C4-2B (cell line): ENCODE measurements around the gene CDRT15L2.
"Not testable (repeated sequence)": the region's sequence is repeated elsewhere in the genome, so short reads cannot be mapped to it uniquely, and the experiment has no call there.

Experiments
- ZFX ChIP-seq: fragments of 450-650 bp; IDR thresholded peaks from 2 replicates; pipeline ENCODE4 v1.6.1; 2017
- TF ChIP-seq, protein P1 (sequence below): fragments of 450-650 bp; conservative IDR thresholded peaks from 2 replicates; pipeline ENCODE4 v1.5.1; 2017; ENCODE audit warnings: mild to moderate bottlenecking

DNA sequence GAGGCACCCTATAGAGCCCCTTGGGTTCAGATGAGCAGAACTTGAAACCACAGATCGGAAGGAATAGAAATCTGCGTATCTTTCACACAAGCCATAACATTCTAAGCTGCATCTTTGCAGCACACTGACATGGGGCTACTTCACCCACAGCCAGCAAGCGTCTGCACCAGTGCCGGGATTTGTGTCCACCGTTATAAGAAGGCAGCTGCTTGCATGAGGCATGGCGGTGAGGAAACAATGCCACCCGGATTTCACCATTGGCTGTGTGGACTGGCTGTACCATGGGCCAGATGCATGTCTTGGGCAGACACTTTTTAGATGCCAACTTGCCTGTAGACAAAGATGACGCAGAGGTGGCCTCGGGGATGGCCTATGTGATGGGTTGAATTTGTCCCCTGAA is 20.5 kb upstream of the CDRT15L2 start:
- TF ChIP-seq, protein P1, sequence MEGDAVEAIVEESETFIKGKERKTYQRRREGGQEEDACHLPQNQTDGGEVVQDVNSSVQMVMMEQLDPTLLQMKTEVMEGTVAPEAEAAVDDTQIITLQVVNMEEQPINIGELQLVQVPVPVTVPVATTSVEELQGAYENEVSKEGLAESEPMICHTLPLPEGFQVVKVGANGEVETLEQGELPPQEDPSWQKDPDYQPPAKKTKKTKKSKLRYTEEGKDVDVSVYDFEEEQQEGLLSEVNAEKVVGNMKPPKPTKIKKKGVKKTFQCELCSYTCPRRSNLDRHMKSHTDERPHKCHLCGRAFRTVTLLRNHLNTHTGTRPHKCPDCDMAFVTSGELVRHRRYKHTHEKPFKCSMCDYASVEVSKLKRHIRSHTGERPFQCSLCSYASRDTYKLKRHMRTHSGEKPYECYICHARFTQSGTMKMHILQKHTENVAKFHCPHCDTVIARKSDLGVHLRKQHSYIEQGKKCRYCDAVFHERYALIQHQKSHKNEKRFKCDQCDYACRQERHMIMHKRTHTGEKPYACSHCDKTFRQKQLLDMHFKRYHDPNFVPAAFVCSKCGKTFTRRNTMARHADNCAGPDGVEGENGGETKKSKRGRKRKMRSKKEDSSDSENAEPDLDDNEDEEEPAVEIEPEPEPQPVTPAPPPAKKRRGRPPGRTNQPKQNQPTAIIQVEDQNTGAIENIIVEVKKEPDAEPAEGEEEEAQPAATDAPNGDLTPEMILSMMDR: not testable (repeated sequence)
- TF ChIP-seq ZFX: not testable (repeated sequence)
